Measurements from ENCODE around the gene POLDIP3. TPM values are rescaled to one million over a fixed set of nuclear protein-coding genes. Genes with fewer than 3 reads are reported as not detected.

The POLDIP3 gene
- total RNA-seq, 4 donors from 2014 or later: 32.4 to 61.1 (median 45.7) TPM

DNA sequence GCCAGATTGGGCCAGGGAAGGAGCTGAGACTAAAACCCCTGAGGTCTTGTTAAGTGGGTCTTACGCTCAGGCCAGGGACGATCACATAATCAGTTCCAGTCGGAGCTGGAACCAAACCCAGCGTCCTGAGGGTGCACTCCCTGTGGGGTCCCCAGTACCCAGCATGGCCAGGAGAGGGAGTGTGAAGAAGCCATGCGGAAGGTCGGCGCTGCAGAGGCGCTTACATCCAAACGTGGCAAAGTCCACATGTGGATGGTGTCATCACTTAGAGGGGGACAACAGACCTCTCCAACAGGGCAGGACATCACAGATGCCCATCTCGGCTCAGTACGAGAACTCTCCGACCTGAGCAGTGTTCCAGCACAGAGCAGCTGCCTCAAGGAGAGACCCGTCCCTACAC is 17.4 kb upstream of the POLDIP3 start:
- peaks cover 87% of the 10 kb centered on the region for H3K36me3 ChIP-seq
- peaks cover 38% of the 10 kb centered on the region for H3K4me1 ChIP-seq
- 76% methylated on average over 12 of the region's 13 CpGs for WGBS
- TF ChIP-seq POLR2A (IDR thresholded peaks at IDR 0.05): no peak
- TF ChIP-seq, protein P1, sequence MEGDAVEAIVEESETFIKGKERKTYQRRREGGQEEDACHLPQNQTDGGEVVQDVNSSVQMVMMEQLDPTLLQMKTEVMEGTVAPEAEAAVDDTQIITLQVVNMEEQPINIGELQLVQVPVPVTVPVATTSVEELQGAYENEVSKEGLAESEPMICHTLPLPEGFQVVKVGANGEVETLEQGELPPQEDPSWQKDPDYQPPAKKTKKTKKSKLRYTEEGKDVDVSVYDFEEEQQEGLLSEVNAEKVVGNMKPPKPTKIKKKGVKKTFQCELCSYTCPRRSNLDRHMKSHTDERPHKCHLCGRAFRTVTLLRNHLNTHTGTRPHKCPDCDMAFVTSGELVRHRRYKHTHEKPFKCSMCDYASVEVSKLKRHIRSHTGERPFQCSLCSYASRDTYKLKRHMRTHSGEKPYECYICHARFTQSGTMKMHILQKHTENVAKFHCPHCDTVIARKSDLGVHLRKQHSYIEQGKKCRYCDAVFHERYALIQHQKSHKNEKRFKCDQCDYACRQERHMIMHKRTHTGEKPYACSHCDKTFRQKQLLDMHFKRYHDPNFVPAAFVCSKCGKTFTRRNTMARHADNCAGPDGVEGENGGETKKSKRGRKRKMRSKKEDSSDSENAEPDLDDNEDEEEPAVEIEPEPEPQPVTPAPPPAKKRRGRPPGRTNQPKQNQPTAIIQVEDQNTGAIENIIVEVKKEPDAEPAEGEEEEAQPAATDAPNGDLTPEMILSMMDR (IDR thresholded peaks at IDR 0.05): peak in 1 of 2 donors; percentile 36
- no peak overlapping the region for H3K4me3 ChIP-seq
- no peak overlapping the region for H3K27ac ChIP-seq
- no peaks in the 10 kb centered on the region for H3K9me3 ChIP-seq
- H3K27me3 ChIP-seq: no peaks in the 10 kb centered on the region
- DNase-seq (ENCODE audit: low spot score in 2 of 2): no peak

DNA sequence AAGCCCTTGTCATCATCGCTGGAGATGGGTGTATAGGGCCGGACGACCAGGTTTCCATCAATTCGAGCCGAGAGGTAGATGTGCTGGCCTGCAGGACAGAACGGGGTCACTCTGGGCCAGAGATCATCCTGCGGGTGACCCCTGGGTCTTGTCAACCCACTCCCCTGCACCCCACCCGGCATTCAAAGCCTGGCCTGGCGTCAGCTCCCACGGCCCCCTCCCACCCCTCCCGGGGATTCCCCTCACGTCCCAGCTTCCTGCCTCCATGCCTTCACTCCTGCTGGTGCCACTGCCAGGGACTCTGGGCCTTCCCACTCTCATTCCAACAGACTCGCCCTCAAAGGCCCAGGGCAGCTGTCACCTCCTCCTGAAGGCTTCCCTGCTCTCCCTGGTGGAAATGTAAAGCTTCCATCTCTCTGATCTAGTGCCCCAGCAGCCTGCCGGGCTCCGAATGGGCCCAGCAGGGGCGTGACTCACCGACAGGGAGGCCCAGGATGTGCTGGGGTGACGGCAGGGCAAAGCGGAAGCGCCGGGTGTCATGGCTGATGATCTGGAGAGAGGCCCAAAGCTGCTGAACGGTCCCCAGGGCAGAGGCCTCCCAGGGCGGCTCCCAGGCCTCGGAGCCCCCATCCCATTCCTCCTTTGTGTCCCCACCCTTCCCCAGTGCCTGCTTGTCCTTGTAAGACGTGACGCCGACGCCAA is 16.4 kb upstream of the POLDIP3 start:
- WGBS: 78% methylated on average over 12 of the region's 28 CpGs
- no peaks in the 10 kb centered on the region for H3K27me3 ChIP-seq
- DNase-seq (ENCODE audit: low spot score in 2 of 2): no peak
- H3K27ac ChIP-seq: no peak overlapping the region
- H3K4me3 ChIP-seq: no peak overlapping the region
- no peak for TF ChIP-seq POLR2AphosphoS5 (IDR thresholded peaks at IDR 0.05)
- no peak for TF ChIP-seq POLR2A (IDR thresholded peaks at IDR 0.05)
- TF ChIP-seq, protein P1 (IDR thresholded peaks at IDR 0.05): no peak
- TF ChIP-seq EP300 (IDR thresholded peaks at IDR 0.05): no peak
- H3K36me3 ChIP-seq: peaks cover 94% of the 10 kb centered on the region
- no peaks in the 10 kb centered on the region for H3K9me3 ChIP-seq
- H3K4me1 ChIP-seq: peaks cover 30% of the 10 kb centered on the region

- no peak for TF ChIP-seq EP300 (IDR thresholded peaks at IDR 0.05)
- TF ChIP-seq POLR2A (IDR thresholded peaks at IDR 0.05): no peak
- no peak for TF ChIP-seq POLR2AphosphoS5 (IDR thresholded peaks at IDR 0.05)
- TF ChIP-seq, protein P1 (IDR thresholded peaks at IDR 0.05): no peak
- WGBS: 98% methylated on average over 10 of the region's 18 CpGs
- Histone ChIP-seq H3K27ac (no peak overlapping the region), H3K4me1 (peaks cover 21% of the 10 kb centered on the region), H3K27me3 (no peaks in the 10 kb centered on the region), H3K4me3 (no peak overlapping the region), H3K9me3 (no peaks in the 10 kb centered on the region), H3K36me3 (peaks cover 94% of the 10 kb centered on the region)
- no peak for DNase-seq (ENCODE audit: low spot score in 2 of 2)
These were observed 15.5 kb upstream of the POLDIP3 start for GRCh38 chr22:42630211-42630610.

GRCh38 chr22:42627981-42628380 is 13.3 kb upstream of the POLDIP3 start:
- Histone ChIP-seq H3K36me3 (peaks cover 92% of the 10 kb centered on the region), H3K27me3 (no peaks in the 10 kb centered on the region), H3K4me3 (no peak overlapping the region), H3K9me3 (no peaks in the 10 kb centered on the region), H3K27ac (no peak overlapping the region), H3K4me1 (peaks cover 17% of the 10 kb centered on the region)
- TF ChIP-seq POLR2A (IDR thresholded peaks at IDR 0.05): no peak
- no peak for TF ChIP-seq EP300 (IDR thresholded peaks at IDR 0.05)
- TF ChIP-seq, protein P1 (IDR thresholded peaks at IDR 0.05): no peak
- no peak for TF ChIP-seq POLR2AphosphoS5 (IDR thresholded peaks at IDR 0.05)
- DNase-seq (ENCODE audit: low spot score in 2 of 2): no peak
- 92% methylated on average over 7 of the region's 9 CpGs for WGBS

- Histone ChIP-seq H3K27me3 (no peaks in the 10 kb centered on the region), H3K4me1 (peaks cover 21% of the 10 kb centered on the region), H3K4me3 (no peak overlapping the region), H3K36me3 (peaks cover 91% of the 10 kb centered on the region), H3K9me3 (no peaks in the 10 kb centered on the region), H3K27ac (no peak overlapping the region)
- WGBS: 91% methylated on average over 8 of the region's 25 CpGs
- TF ChIP-seq, protein P1 (IDR thresholded peaks at IDR 0.05): no peak
- TF ChIP-seq POLR2AphosphoS5 (IDR thresholded peaks at IDR 0.05) (no peak), EP300 (IDR thresholded peaks at IDR 0.05) (no peak), POLR2A (IDR thresholded peaks at IDR 0.05) (no peak)
- no peak for DNase-seq (ENCODE audit: low spot score in 2 of 2)
These were observed 12.4 kb upstream of the POLDIP3 start for GRCh38 chr22:42626951-42627625.

All from suprapubic skin (tissue), 4 donors.